Astrocyte (in vitro differentiated cells and primary cell): ENCODE results near the gene DOCK1. TPM values are rescaled to one million over a fixed set of nuclear protein-coding genes. Genes with fewer than 3 reads are reported as not detected.

ENCODE experiments used
- DNase-seq: peaks from one replicate; pipeline ENCODE4 v3.0.0-alpha.2; 2010; ENCODE audit warnings: low read depth
- FAIRE-seq: peaks from 2 replicates; lab custom pipeline; 2011; peaks lifted over from hg19 to GRCh38; lab: Jason Lieb, UNC
- H2AFZ ChIP-seq: 2 replicates; pipeline ENCODE4 v1.6.0; 2012; ENCODE audit warnings: low read depth, low read length, inconsistent platforms
- H3K27ac ChIP-seq: 2 replicates; pipeline ENCODE4 v1.5.1; 2011; ENCODE audit warnings: low read depth, low read length, inconsistent platforms
- H3K27me3 ChIP-seq: 2 replicates; pipeline ENCODE4 v1.6.0; 2011; ENCODE audit warnings: low read length, inconsistent platforms; ENCODE audit not compliant: insufficient read depth
- H3K36me3 ChIP-seq: 2 replicates; pipeline ENCODE4 v1.5.1; 2011; ENCODE audit warnings: low read length, inconsistent platforms; ENCODE audit not compliant: insufficient read depth
- H3K4me1 ChIP-seq: 2 replicates; pipeline ENCODE4 v1.5.1; 2011; ENCODE audit warnings: low read length, inconsistent platforms; ENCODE audit not compliant: insufficient read depth
- H3K4me2 ChIP-seq: 2 replicates; pipeline ENCODE4 v1.6.0; 2012; ENCODE audit warnings: low read length, inconsistent platforms
- H3K4me3 ChIP-seq: 2 replicates; pipeline ENCODE4 v1.5.1; 2011; ENCODE audit warnings: low read depth, mild to moderate bottlenecking, low read length, inconsistent platforms; ENCODE audit not compliant: insufficient read depth
- H3K79me2 ChIP-seq: 2 replicates; pipeline ENCODE4 v1.6.0; 2012; ENCODE audit warnings: mild to moderate bottlenecking, low read length, inconsistent platforms; ENCODE audit not compliant: insufficient read depth
- H3K9ac ChIP-seq: 2 replicates; pipeline ENCODE4 v1.6.0; 2012; ENCODE audit warnings: mild to moderate bottlenecking, low read length, inconsistent platforms
- H3K9me3 ChIP-seq: 2 replicates; pipeline ENCODE4 v1.5.1; 2012; ENCODE audit warnings: low read depth, mild to moderate bottlenecking, low read length, inconsistent platforms; ENCODE audit not compliant: insufficient read depth
- H4K20me1 ChIP-seq: 2 replicates; pipeline ENCODE4 v1.6.0; 2012; ENCODE audit warnings: low read length, inconsistent platforms; ENCODE audit not compliant: insufficient read depth
- H3K27ac Mint-ChIP-seq: one replicate; pipeline ENCODE4 v1.8.0; 2021; ENCODE audit warnings: mild to moderate bottlenecking, mixed read lengths; ENCODE audit not compliant: unreplicated experiment
- H3K27me3 Mint-ChIP-seq: one replicate; pipeline ENCODE4 v1.8.0; 2021; ENCODE audit warnings: low read depth, mixed read lengths; ENCODE audit not compliant: unreplicated experiment
- H3K36me3 Mint-ChIP-seq: one replicate; pipeline ENCODE4 v1.8.0; 2021; ENCODE audit warnings: low read depth, mixed read lengths; ENCODE audit not compliant: unreplicated experiment
- H3K4me1 Mint-ChIP-seq: one replicate; pipeline ENCODE4 v1.8.0; 2021; ENCODE audit warnings: low read depth, mixed read lengths; ENCODE audit not compliant: unreplicated experiment
- H3K4me3 Mint-ChIP-seq: one replicate; pipeline ENCODE4 v1.8.0; 2021; ENCODE audit warnings: mild to moderate bottlenecking, moderate library complexity, mixed read lengths; ENCODE audit not compliant: unreplicated experiment
- H3K9me3 Mint-ChIP-seq: one replicate; pipeline ENCODE4 v1.8.0; 2021; ENCODE audit warnings: mild to moderate bottlenecking, mixed read lengths; ENCODE audit not compliant: unreplicated experiment
- EZH2 ChIP-seq: IDR thresholded peaks from 2 replicates; pipeline ENCODE4 v1.6.1; 2012; ENCODE audit warnings: mild to moderate bottlenecking, low read length, inconsistent platforms; ENCODE audit not compliant: insufficient read depth
- total RNA-seq: library from RNA; stranded (reverse); gene quantifications from 2 replicates; pipeline ENCODE4 v1.2.1, GENCODE V29; 2021
- TF ChIP-seq, protein P1 (sequence below): IDR thresholded peaks from 2 replicates; pipeline ENCODE4 v1.5.1; 2011; ENCODE audit warnings: low read depth, mild to moderate bottlenecking, inconsistent platforms, low read length, moderate library complexity; ENCODE audit not compliant: insufficient read depth

Gene DOCK1
- total RNA-seq, 1 donor from 2014 or later = 42.5 TPM

DNA sequence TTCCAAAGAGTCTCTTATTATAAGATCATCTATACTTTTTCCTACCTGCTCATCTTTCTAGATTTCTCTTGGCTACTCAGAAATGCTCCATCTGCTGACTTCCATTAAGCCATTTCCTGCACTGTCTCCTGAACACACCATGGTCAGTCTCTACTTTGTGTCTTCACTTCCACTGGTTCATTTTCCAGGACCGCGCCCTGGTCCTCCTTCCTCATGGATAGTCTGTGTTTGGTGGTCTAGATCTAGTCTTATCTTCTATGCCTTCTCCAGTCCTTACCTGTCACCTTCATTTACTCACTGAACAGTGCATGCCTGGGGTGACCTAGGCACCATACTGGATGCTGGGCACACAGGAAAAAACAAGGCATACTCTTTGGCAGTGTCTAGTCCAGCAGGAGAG is 279.4 kb downstream of the DOCK1 start:
- peaks cover 2% of the 10 kb centered on the region for H3K9me3 Mint-ChIP-seq
- no peak overlapping the region for H3K4me3 Mint-ChIP-seq
- no peak overlapping the region for H3K27ac Mint-ChIP-seq
- FAIRE-seq (no peak), DNase-seq (no peak)
- TF ChIP-seq EZH2 = no peak
- TF ChIP-seq, protein P1, sequence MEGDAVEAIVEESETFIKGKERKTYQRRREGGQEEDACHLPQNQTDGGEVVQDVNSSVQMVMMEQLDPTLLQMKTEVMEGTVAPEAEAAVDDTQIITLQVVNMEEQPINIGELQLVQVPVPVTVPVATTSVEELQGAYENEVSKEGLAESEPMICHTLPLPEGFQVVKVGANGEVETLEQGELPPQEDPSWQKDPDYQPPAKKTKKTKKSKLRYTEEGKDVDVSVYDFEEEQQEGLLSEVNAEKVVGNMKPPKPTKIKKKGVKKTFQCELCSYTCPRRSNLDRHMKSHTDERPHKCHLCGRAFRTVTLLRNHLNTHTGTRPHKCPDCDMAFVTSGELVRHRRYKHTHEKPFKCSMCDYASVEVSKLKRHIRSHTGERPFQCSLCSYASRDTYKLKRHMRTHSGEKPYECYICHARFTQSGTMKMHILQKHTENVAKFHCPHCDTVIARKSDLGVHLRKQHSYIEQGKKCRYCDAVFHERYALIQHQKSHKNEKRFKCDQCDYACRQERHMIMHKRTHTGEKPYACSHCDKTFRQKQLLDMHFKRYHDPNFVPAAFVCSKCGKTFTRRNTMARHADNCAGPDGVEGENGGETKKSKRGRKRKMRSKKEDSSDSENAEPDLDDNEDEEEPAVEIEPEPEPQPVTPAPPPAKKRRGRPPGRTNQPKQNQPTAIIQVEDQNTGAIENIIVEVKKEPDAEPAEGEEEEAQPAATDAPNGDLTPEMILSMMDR = no peak
- no peaks in the 10 kb centered on the region for H3K4me1 Mint-ChIP-seq
- H4K20me1 ChIP-seq = peaks cover 56% of the 10 kb centered on the region
- H3K27me3 ChIP-seq = no peaks in the 10 kb centered on the region
- no peak overlapping the region for H2AFZ ChIP-seq
- H3K9ac ChIP-seq = no peak overlapping the region
- no peak overlapping the region for H3K4me2 ChIP-seq
- no peak overlapping the region for H3K27ac ChIP-seq
- no peaks in the 10 kb centered on the region for H3K27me3 Mint-ChIP-seq
- peaks cover 5% of the 10 kb centered on the region for H3K36me3 Mint-ChIP-seq
- no peak overlapping the region for H3K4me3 ChIP-seq
- no peaks in the 10 kb centered on the region for H3K9me3 ChIP-seq
- H3K36me3 ChIP-seq = no peaks in the 10 kb centered on the region
- H3K4me1 ChIP-seq = peaks cover 3% of the 10 kb centered on the region
- H3K79me2 ChIP-seq = peaks cover 4% of the 10 kb centered on the region

DNA sequence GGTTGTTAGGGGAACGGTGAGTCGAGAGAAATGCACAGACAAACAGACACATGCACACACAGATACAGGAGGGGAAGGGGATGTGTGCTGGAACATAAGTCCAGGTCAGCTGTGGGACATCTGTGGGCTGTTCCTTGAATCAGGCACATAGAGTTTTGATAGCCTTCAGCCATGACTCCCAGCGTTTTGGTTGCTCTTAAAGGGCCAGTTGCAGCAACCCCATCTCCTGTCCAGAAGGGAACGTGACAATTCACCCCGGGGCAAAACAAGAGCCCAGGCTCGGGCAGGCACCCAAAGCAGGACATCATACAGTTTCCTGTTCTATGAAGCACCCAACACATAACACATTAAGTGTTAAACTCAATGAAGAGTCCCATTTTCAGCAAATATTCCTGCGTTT is 281.6 kb downstream of the DOCK1 start:
- Histone ChIP-seq H2AFZ (no peak overlapping the region), H3K4me3 (no peak overlapping the region), H3K4me2 (no peak overlapping the region), H3K9me3 (no peaks in the 10 kb centered on the region), H3K79me2 (peaks cover 4% of the 10 kb centered on the region), H3K4me1 (peaks cover 2% of the 10 kb centered on the region), H3K9ac (no peak overlapping the region), H3K27me3 (no peaks in the 10 kb centered on the region), H4K20me1 (peaks cover 56% of the 10 kb centered on the region), H3K27ac (no peak overlapping the region), H3K36me3 (no peaks in the 10 kb centered on the region)
- Mint-ChIP-seq H3K9me3 (peaks cover 2% of the 10 kb centered on the region), H3K4me1 (no peaks in the 10 kb centered on the region), H3K27me3 (peaks cover 5% of the 10 kb centered on the region), H3K36me3 (peaks cover 13% of the 10 kb centered on the region), H3K27ac (no peak overlapping the region), H3K4me3 (no peak overlapping the region)
- TF ChIP-seq EZH2 = no peak
- FAIRE-seq (no peak), DNase-seq (no peak)

DNA sequence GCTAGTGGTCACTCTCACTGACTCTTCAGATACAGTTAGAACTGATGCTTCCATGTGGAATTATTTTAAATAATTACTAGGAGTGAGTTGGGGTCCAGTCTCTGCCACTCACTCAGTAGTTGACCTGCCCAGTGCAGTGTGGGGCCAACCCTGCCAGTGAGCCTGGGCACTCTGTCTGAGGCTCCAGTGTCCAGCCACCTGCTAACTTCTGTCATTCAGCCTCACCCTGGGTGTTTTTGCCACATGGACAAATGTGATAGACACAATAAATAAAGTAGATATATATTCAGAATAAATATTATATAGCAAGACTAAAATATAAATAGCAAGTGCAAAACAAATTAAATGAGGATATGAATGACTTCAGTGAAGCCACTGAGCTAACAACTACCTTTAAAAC is 284.0 kb downstream of the DOCK1 start:
- no peak for FAIRE-seq
- Mint-ChIP-seq H3K4me3 (no peak overlapping the region), H3K27me3 (peaks cover 5% of the 10 kb centered on the region)

More for the DNA sequence above, 284.0 kb downstream of the DOCK1 start:
- Histone ChIP-seq H4K20me1 (peaks cover 58% of the 10 kb centered on the region), H3K4me1 (no peaks in the 10 kb centered on the region), H2AFZ (no peak overlapping the region), H3K79me2 (peaks cover 4% of the 10 kb centered on the region), H3K9ac (no peak overlapping the region), H3K27ac (no peak overlapping the region), H3K36me3 (no peaks in the 10 kb centered on the region), H3K4me2 (no peak overlapping the region), H3K4me3 (no peak overlapping the region), H3K9me3 (no peaks in the 10 kb centered on the region), H3K27me3 (no peaks in the 10 kb centered on the region)
- Mint-ChIP-seq H3K36me3 (peaks cover 13% of the 10 kb centered on the region), H3K9me3 (peaks cover 2% of the 10 kb centered on the region), H3K27ac (no peak overlapping the region), H3K4me1 (peaks cover 9% of the 10 kb centered on the region)
- DNase-seq = no peak
- TF ChIP-seq, protein P1 = no peak
- TF ChIP-seq EZH2 = no peak
